A549 (cell line): Measurements from ENCODE around the gene RGS17. TPM values are rescaled to one million over a fixed set of nuclear protein-coding genes. Genes with fewer than 3 reads are reported as not detected.

ENCODE experiments used
- ATAC-seq, 2 experiments: fragments of 200-7000 bp in 1 of 2; fragments of >200 bp in 1 of 2; cut with Nextera tagmentation in 1 of 2; cut with Tn5 transposase in 1 of 2; 3 replicates each; pipeline versions ENCODE4 v1.8.0 to v1.9.1; 2018 to 2020; ENCODE audit warnings: mild to moderate bottlenecking in 1 of 2, moderate library complexity in 1 of 2
- CTCF ChIA-PET: fragments of 300-600 bp; sonication (Branson Sonifier 250); formaldehyde crosslinking; extraction: SDS; loops from one replicate; lab custom pipeline; 2021; ENCODE audit warnings: antibody characterized with exemption, inconsistent platforms; lab: Yijun Ruan, JAX
- POLR2A ChIA-PET: fragments of 350-600 bp; formaldehyde crosslinking; extraction: SDS; loops from one replicate; lab custom pipeline; 2021; ENCODE audit warnings: antibody characterized with exemption, inconsistent platforms; lab: Yijun Ruan, JAX
- DNase-seq, 2 experiments: peaks; one replicate each; pipeline versions ENCODE4 v3.0.0 to v3.0.0-alpha.2; 2011 to 2016; ENCODE audit warnings: low read depth in 1 of 2, low spot score in 1 of 2
- FAIRE-seq: peaks from 2 replicates; lab custom pipeline; 2011; peaks lifted over from hg19 to GRCh38; lab: Jason Lieb, UNC
- H3K27ac ChIP-seq, 2 experiments: fragments of >200 bp; sonication (Bioruptor Twin); formaldehyde crosslinking; 3 replicates each; pipeline ENCODE4 v1.5.1; 2016 to 2017
- H3K4me1 ChIP-seq: fragments of >200 bp; sonication (Bioruptor Twin); formaldehyde crosslinking; 3 replicates; pipeline ENCODE4 v1.6.1; 2016
- H3K4me2 ChIP-seq: fragments of >200 bp; sonication (Bioruptor Twin); formaldehyde crosslinking; 3 replicates; pipeline ENCODE4 v1.6.1; 2016
- H3K4me3 ChIP-seq: fragments of >200 bp; sonication (Bioruptor Twin); formaldehyde crosslinking; 3 replicates; pipeline ENCODE4 v1.5.1; 2016
- H3K9me3 ChIP-seq: fragments of >200 bp; sonication (Bioruptor Twin); formaldehyde crosslinking; 3 replicates; pipeline ENCODE4 v1.6.1; 2016
- BCL3 ChIP-seq: fragments of >200 bp; sonication (Bioruptor Twin); formaldehyde crosslinking; IDR thresholded peaks from 3 replicates; pipeline ENCODE4 v1.6.1; 2016
- CBX2 ChIP-seq: fragments of 200-600 bp; sonication (generic); IDR thresholded peaks from 2 replicates; pipeline ENCODE4 v1.6.1; 2016; ENCODE audit warnings: low read depth, mild to moderate bottlenecking, borderline replicate concordance
- E2F6 ChIP-seq: IDR thresholded peaks from 2 replicates; pipeline ENCODE4 v1.6.1; 2012; ENCODE audit warnings: low read depth, borderline replicate concordance
- EP300 ChIP-seq, 2 experiments: fragments of >200 bp; sonication (Bioruptor Twin); formaldehyde crosslinking; IDR thresholded peaks; 2 replicates in 1 of 2; 3 replicates in 1 of 2; pipeline ENCODE4 v1.6.1; 2016 to 2017
- ESRRA ChIP-seq: fragments of 150-350 bp; IDR thresholded peaks from 2 replicates; pipeline ENCODE4 v1.6.1; 2014; ENCODE audit warnings: mild to moderate bottlenecking, low read length, borderline replicate concordance
- FOSB ChIP-seq: fragments of 250-450 bp; sonication (Bioruptor Pico); IDR thresholded peaks from 2 replicates; pipeline ENCODE4 v1.5.0; 2020; ENCODE audit warnings: mild to moderate bottlenecking, moderate library complexity
- HMGXB4 ChIP-seq: fragments of 250-450 bp; sonication (Bioruptor Pico); IDR thresholded peaks from 2 replicates; pipeline ENCODE4 v1.5.0; 2021; ENCODE audit warnings: mild to moderate bottlenecking, moderate library complexity, borderline replicate concordance
- HOXA7 ChIP-seq: fragments of 250-450 bp; sonication (Bioruptor Pico); IDR thresholded peaks from 2 replicates; pipeline ENCODE4 v1.5.0; 2020; ENCODE audit warnings: mild to moderate bottlenecking, moderate library complexity
- KDM5A ChIP-seq: fragments of 200-600 bp; sonication (generic); IDR thresholded peaks from 2 replicates; pipeline ENCODE4 v1.6.1; 2016; ENCODE audit warnings: antibody characterized with exemption, mild to moderate bottlenecking
- MYC ChIP-seq: IDR thresholded peaks from 2 replicates; pipeline ENCODE4 v1.6.1; 2012; ENCODE audit warnings: mild to moderate bottlenecking, inconsistent platforms, low read length, improper control_type of control experiment, borderline replicate concordance
- NFE2L2 ChIP-seq: fragments of 150-350 bp; conservative IDR thresholded peaks from 2 replicates; pipeline ENCODE4 v1.6.1; 2014; ENCODE audit warnings: low read length
- NPAS2 ChIP-seq: fragments of 250-450 bp; sonication (Bioruptor Pico); IDR thresholded peaks from 2 replicates; pipeline ENCODE4 v1.8.0; 2022; ENCODE audit warnings: mild to moderate bottlenecking, moderate library complexity, borderline replicate concordance
- PHF8 ChIP-seq: fragments of 200-600 bp; sonication (generic); IDR thresholded peaks from 2 replicates; pipeline ENCODE4 v1.6.1; 2016; ENCODE audit warnings: low read depth, mild to moderate bottlenecking, antibody characterized with exemption, moderate library complexity, borderline replicate concordance
- POLR2A ChIP-seq: IDR thresholded peaks from 2 replicates; pipeline ENCODE4 v1.6.1; 2012; ENCODE audit warnings: mild to moderate bottlenecking, low read length
- POLR2AphosphoS2 ChIP-seq: conservative IDR thresholded peaks from 2 replicates; pipeline ENCODE4 v1.6.1; 2012; ENCODE audit warnings: low read length, improper control_type of control experiment, inconsistent platforms
- RARB ChIP-seq: fragments of 250-450 bp; sonication (Bioruptor Pico); IDR thresholded peaks from 2 replicates; pipeline ENCODE4 v1.8.0; 2021; ENCODE audit warnings: mild to moderate bottlenecking, moderate library complexity
- RCOR1 ChIP-seq: fragments of 150-350 bp; IDR thresholded peaks from 2 replicates; pipeline ENCODE4 v1.6.1; 2014; ENCODE audit warnings: antibody characterized with exemption, low read length, low read depth
- RFX5 ChIP-seq: fragments of 450-650 bp; IDR thresholded peaks from 2 replicates; pipeline ENCODE4 v1.7.1; 2014; ENCODE audit warnings: antibody characterized with exemption, mild to moderate bottlenecking, moderate library complexity
- SMC3 ChIP-seq: fragments of >200 bp; sonication (Bioruptor Twin); formaldehyde crosslinking; IDR thresholded peaks from 3 replicates; pipeline ENCODE4 v1.6.1; 2018; ENCODE audit warnings: inconsistent platforms
- TFCP2L1 ChIP-seq: fragments of 250-450 bp; sonication (Bioruptor Pico); IDR thresholded peaks from 2 replicates; pipeline ENCODE4 v1.5.0; 2021; ENCODE audit warnings: mild to moderate bottlenecking
- TP53 ChIP-seq: fragments of 250-450 bp; sonication (Bioruptor Pico); IDR thresholded peaks from 2 replicates; pipeline ENCODE4 v1.5.0; 2021; ENCODE audit warnings: mild to moderate bottlenecking, moderate library complexity
- USF2 ChIP-seq: fragments of 450-650 bp; IDR thresholded peaks from 2 replicates; pipeline ENCODE4 v1.6.1; 2014; ENCODE audit warnings: antibody characterized with exemption
- ZC3H11A ChIP-seq: fragments of 450-650 bp; IDR thresholded peaks from 2 replicates; pipeline ENCODE4 v1.6.1; 2014; ENCODE audit warnings: antibody characterized with exemption, mild to moderate bottlenecking
- ZNF302 ChIP-seq: fragments of 250-450 bp; sonication (Bioruptor Pico); IDR thresholded peaks from 2 replicates; pipeline ENCODE4 v1.9.0; 2021; ENCODE audit warnings: inconsistent platforms, mild to moderate bottlenecking, moderate library complexity
- ZSCAN20 ChIP-seq: fragments of 250-450 bp; sonication (Bioruptor Pico); IDR thresholded peaks from 2 replicates; pipeline ENCODE4 v1.8.0; 2022; ENCODE audit warnings: mild to moderate bottlenecking, moderate library complexity
- WGBS: methylation state at CpG from one replicate; pipeline ENCODE4 v1.1.6; 2017; ENCODE audit errors: missing lambda C conversion rate; 5-methylcytosine and 5-hydroxymethylcytosine counted together
- polyA plus RNA-seq, 4 experiments: library from polyadenylated mRNA; depleted of rRNA in 3 of 4; stranded (reverse); fragments of >200 nt; fragmentation: RNase III in 1 of 4; extraction: RNeasy Plus Mini Kit Qiagen cat#74134 plus additional on column Dnase treatment in 1 of 4; gene quantifications; 2 replicates in 3 of 4; 3 replicates in 1 of 4; pipeline ENCODE4 v1.2.3, GENCODE V29; 2011 to 2017

Gene RGS17
- polyA plus RNA-seq, 2 of the 4 experiments (the other 2 are of a cell fraction): 3.2 to 9.8 TPM

- FAIRE-seq: no peak
Observed at GRCh38 chr6:153103319-153103655, 27.8 kb downstream of the RGS17 start.

GRCh38 chr6:153102605-153103318 lies 28.3 kb downstream of the RGS17 start:
- TF ChIP-seq KDM5A (no peak), MYC (no peak), HMGXB4 (no peak), POLR2AphosphoS2 (no peak), ZC3H11A (no peak)
- WGBS: 83% methylated on average over 2 of the region's 2 CpGs
- peaks cover 10% of the 10 kb centered on the region; the same call in 2 of the 3 replicates for H3K4me1 ChIP-seq
- H3K9me3 ChIP-seq: no peaks in the 10 kb centered on the region
- CTCF ChIA-PET: no interaction called here
- H3K27ac ChIP-seq: no peak overlapping the region
- no peak overlapping the region for H3K4me3 ChIP-seq
- DNase-seq (no peak), FAIRE-seq (no peak), ATAC-seq (no peak)
- no peak overlapping the region for H3K4me2 ChIP-seq
- POLR2A ChIA-PET: no interaction called here

More at GRCh38 chr6:153103319-153103655, 27.8 kb downstream of the RGS17 start:
- ChIA-PET POLR2A (no interaction called here), CTCF (interaction anchor here (0.6 kb wide), 1 partner anchor 71 kb away, joined by 3 read pairs; no protein-coding TSS in a partner anchor)
- peaks cover 10% of the 10 kb centered on the region; the same call in 2 of the 3 replicates for H3K4me1 ChIP-seq
- DNase-seq (no peak), ATAC-seq (no peak)
- WGBS: 93% methylated on average over 6 of the region's 6 CpGs
- H3K4me3 ChIP-seq: no peak overlapping the region
- no peaks in the 10 kb centered on the region for H3K9me3 ChIP-seq
- no peak overlapping the region for H3K4me2 ChIP-seq
- TF ChIP-seq POLR2AphosphoS2: no peak
- TF ChIP-seq RARB: no peak
- no peak for TF ChIP-seq USF2
- no peak for TF ChIP-seq POLR2A
- TF ChIP-seq CBX2: no peak
- no peak overlapping the region for H3K27ac ChIP-seq

GRCh38 chr6:153101461-153101860 lies 29.6 kb downstream of the RGS17 start:
- 98% methylated on average over 5 of the region's 5 CpGs for WGBS
- Histone ChIP-seq H3K4me2 (no peak overlapping the region), H3K4me3 (no peak overlapping the region), H3K9me3 (no peaks in the 10 kb centered on the region), H3K4me1 (peaks cover 10% of the 10 kb centered on the region; the same call in 2 of the 3 replicates), H3K27ac (no peak overlapping the region)
- CTCF ChIA-PET: no interaction called here
- TF ChIP-seq RFX5 (no peak), NFE2L2 (no peak), ZSCAN20 (no peak), RCOR1 (no peak), EP300 (IDR thresholded peaks at IDR 0.05) (no peak), ESRRA (no peak), TP53 (CRISPR knock-in tag) (no peak), HOXA7 (CRISPR knock-in tag) (no peak), ZNF302 (CRISPR knock-in tag) (no peak), PHF8 (no peak), NPAS2 (CRISPR knock-in tag) (no peak), E2F6 (no peak), TFCP2L1 (CRISPR knock-in tag) (no peak), POLR2AphosphoS2 (no peak), BCL3 (no peak), FOSB (no peak), SMC3 (no peak)
- DNase-seq: no peak
- FAIRE-seq: no peak
- POLR2A ChIA-PET: no interaction called here
- ATAC-seq: no peak
